Measurements from ENCODE around the gene PRPF39. TPM values are rescaled to one million over a fixed set of nuclear protein-coding genes. Genes with fewer than 3 reads are reported as not detected.
"Not testable (repeated sequence)": the region's sequence is repeated elsewhere in the genome, so short reads cannot be mapped to it uniquely, and the experiment has no call there.

PRPF39 gene
- total RNA-seq, 4 donors from 2014 or later = 39.1 to 243 (median 69.5) TPM

DNA sequence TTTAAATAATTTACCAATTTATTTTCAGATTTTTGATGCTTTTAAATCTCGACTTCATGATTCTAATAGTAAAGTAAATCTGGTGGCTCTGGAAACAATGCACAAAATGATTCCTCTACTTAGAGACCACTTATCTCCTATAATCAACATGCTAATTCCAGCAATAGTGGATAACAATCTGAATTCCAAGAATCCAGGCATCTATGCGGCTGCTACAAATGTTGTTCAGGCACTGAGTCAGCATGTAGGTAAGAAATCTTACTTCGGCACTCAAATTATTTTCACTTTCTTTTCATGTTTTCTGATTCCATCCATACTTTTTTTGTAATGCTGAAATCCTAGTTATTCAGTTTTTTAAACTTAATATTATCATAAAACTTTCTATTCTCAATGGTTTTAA lies 15.5 kb upstream of the PRPF39 start:
- no peaks in the 10 kb centered on the region for H3K27me3 ChIP-seq
- no peak for DNase-seq
- intact Hi-C loops (cut with DNase I; ENCODE audit: low total_unique reads) = no loop called here
- no peaks in the 10 kb centered on the region for H3K9me3 ChIP-seq
- H3K4me3 ChIP-seq = no peak overlapping the region
- H3K4me1 ChIP-seq = no peaks in the 10 kb centered on the region
- TF ChIP-seq, protein P1, sequence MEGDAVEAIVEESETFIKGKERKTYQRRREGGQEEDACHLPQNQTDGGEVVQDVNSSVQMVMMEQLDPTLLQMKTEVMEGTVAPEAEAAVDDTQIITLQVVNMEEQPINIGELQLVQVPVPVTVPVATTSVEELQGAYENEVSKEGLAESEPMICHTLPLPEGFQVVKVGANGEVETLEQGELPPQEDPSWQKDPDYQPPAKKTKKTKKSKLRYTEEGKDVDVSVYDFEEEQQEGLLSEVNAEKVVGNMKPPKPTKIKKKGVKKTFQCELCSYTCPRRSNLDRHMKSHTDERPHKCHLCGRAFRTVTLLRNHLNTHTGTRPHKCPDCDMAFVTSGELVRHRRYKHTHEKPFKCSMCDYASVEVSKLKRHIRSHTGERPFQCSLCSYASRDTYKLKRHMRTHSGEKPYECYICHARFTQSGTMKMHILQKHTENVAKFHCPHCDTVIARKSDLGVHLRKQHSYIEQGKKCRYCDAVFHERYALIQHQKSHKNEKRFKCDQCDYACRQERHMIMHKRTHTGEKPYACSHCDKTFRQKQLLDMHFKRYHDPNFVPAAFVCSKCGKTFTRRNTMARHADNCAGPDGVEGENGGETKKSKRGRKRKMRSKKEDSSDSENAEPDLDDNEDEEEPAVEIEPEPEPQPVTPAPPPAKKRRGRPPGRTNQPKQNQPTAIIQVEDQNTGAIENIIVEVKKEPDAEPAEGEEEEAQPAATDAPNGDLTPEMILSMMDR (IDR thresholded peaks at IDR 0.05) = no peak
- no peak for TF ChIP-seq POLR2A (IDR thresholded peaks at IDR 0.05)
- H3K36me3 ChIP-seq = no peaks in the 10 kb centered on the region
- H3K27ac ChIP-seq = no peak overlapping the region

DNA sequence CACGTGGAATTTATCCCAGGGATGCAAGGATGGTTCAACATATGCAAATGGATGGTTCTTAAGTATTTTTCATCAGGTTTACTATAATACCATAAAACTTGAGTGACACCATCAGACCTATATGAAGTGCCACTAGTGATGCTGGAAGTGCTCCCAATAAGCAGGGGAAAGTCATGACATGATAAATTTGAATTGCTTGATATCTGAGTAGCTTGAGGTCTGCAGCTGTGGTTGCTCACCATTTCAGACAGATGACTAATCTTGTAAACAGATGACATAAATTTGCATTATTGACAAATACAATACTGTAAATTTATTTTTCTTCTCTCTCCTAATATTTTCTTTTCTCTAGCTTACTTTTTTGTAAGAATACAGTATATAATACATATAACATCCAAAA lies 13.7 kb upstream of the PRPF39 start:
- Histone ChIP-seq H3K36me3 (peaks cover 0 to 2% of the 10 kb centered on the region in 2 donors), H3K27me3 (no peaks in the 10 kb centered on the region), H3K9me3 (no peaks in the 10 kb centered on the region), H3K4me1 (no peaks in the 10 kb centered on the region), H3K4me3 (no peak overlapping the region), H3K27ac (no peak overlapping the region)
- DNase-seq = no peak
- intact Hi-C loops (cut with DNase I; ENCODE audit: low total_unique reads) = no loop called here
- no peak for TF ChIP-seq POLR2A (IDR thresholded peaks at IDR 0.05)
- TF ChIP-seq, protein P1 (IDR thresholded peaks at IDR 0.05) = no peak

DNA sequence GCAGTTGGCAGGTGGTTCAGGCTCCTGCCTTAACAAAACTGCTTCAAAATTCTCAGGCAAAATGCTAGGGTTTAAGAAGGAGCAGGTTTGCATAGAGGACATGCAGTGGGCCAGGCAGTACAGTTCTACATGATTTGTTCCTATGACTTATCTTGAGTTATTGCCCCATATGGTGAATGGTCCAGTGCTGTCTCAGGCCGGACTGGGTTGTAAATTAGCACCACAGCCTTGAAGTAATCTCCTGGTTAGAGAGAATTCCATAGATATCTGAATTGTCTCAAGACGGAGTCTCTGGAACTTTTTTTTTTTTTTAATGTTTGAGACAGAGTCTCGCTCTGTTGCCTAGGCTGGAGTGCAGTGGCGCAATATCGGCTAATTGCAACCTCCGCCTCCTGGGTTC lies 11.8 kb upstream of the PRPF39 start:
- Histone ChIP-seq H3K4me1 (no peaks in the 10 kb centered on the region), H3K9me3 (no peaks in the 10 kb centered on the region), H3K4me3 (no peak overlapping the region), H3K36me3 (peaks cover 0 to 2% of the 10 kb centered on the region in 2 donors), H3K27ac (no peak overlapping the region), H3K27me3 (no peaks in the 10 kb centered on the region)
- no peak for DNase-seq
- TF ChIP-seq POLR2A (IDR thresholded peaks at IDR 0.05) = no peak
- TF ChIP-seq, protein P1 (IDR thresholded peaks at IDR 0.05) = no peak
- intact Hi-C loops (cut with DNase I; ENCODE audit: low total_unique reads) = no loop called here

DNA sequence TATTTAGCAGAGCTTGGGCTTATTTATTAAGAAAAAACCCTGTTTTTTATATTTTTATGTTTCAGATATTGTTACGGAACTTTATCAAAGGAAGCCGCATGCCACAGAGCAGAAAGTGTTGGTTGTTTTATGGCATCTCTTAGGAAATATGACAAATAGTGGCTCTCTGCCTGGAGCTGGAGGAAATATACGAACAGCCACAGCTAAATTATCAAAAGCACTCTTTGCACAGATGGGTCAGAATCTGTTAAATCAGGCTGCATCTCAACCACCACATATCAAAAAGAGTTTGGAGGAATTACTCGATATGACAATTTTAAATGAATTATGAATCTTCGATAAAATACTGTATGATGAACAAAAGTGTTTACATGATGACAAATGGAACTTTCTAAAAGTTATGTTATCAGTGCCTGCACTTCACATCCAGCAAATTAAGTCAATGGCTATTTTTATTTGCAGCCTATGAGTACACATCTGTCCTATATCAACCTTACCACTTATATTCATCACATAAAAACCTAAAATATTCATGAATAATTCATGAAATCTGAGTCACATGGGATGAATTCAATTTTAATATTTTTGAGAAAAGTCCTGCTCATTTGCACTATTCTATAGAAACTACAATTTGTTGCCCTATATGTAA lies 10.6 kb upstream of the PRPF39 start:
- DNase-seq = no peak
- Histone ChIP-seq H3K4me1 (no peaks in the 10 kb centered on the region), H3K36me3 (peaks cover 0 to 2% of the 10 kb centered on the region in 2 donors), H3K9me3 (no peaks in the 10 kb centered on the region), H3K27ac (no peak overlapping the region), H3K4me3 (no peak overlapping the region), H3K27me3 (no peaks in the 10 kb centered on the region)
- intact Hi-C loops (cut with DNase I; ENCODE audit: low total_unique reads) = no loop called here
- TF ChIP-seq, protein P1 (IDR thresholded peaks at IDR 0.05) = no peak
- TF ChIP-seq POLR2A (IDR thresholded peaks at IDR 0.05) = no peak

DNA sequence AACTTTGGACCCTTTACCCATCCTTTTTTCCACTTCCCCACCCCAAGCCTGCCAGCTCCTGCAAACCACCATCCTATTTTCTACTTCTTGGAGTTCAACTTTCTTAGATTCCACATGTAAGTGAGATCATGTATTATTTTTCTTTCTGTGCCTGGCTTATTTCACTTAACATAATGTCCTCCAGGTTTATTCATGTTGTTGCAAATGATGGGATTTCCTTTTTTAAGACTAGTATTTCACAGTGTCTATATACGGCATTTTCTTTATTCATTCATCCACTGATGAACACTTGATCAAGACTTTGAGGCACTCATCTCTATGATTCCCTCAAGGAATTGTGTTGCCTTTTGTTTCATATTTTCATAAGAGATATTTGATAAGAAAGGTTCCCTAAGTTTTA lies 5.6 kb upstream of the PRPF39 start:
- intact Hi-C loops (cut with DNase I; ENCODE audit: low total_unique reads) = no loop called here
- no peaks in the 10 kb centered on the region for H3K27me3 ChIP-seq
- DNase-seq = no peak

DNA sequence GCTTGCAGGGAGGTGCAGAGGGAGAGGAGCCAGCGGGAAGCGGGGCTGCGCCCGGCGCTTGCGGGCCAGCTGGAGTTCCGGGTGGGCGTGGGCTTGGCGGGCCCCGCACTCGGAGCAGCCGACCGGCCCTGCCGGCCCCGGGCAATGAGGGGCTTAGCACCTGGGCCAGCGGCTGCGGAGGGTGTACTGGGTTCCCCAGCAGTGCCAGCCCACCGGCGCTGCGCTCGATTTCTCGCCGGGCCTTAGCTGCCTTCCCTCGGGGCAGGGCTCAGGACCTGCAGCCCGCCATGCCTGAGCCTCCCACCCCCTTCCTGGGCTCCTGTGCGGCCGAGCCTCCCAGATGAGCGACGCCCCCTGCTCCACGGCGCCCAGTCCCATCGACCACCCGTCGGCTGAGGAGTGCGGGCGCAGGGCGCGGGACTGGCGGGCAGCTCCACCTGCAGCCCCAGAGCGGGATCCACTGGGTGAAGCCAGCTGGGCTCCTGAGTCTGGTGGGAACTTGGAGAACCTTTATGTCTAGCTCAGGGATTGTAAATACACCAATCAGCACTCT lies 3.4 kb upstream of the PRPF39 start:
- H3K9me3 ChIP-seq; H3K36me3 ChIP-seq; intact Hi-C loops (cut with DNase I; ENCODE audit: low total_unique reads); H3K4me1 ChIP-seq; H3K4me3 ChIP-seq; H3K27ac ChIP-seq; DNase-seq; H3K27me3 ChIP-seq: not testable (repeated sequence)

More for the DNA sequence above, 5.6 kb upstream of the PRPF39 start:
- Histone ChIP-seq H3K36me3 (peaks cover 0 to 2% of the 10 kb centered on the region in 2 donors), H3K27ac (no peak overlapping the region), H3K4me1 (no peaks in the 10 kb centered on the region), H3K9me3 (no peaks in the 10 kb centered on the region), H3K4me3 (no peak overlapping the region)
- TF ChIP-seq POLR2A (IDR thresholded peaks at IDR 0.05) = no peak
- TF ChIP-seq, protein P1 (IDR thresholded peaks at IDR 0.05) = no peak

DNA sequence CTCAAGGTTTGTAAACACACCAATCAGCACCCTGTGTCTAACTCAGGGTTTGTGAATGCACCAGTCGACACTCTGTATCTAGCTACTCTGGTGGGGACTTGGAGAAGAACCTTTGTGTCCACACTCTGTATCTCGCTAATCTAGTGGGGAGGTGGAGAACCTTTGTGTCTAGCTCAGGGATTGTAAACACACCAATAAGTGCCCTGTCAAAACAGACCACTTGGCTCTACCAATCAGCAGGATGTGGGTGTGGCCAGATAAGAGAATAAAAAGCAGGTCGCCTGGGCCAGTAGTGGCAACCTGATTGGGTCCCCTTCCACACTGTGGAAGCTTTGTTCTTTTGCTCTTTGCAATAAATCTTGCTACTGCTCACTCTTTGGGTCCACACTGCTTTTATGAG lies 2.8 kb upstream of the PRPF39 start:
- H3K4me1 ChIP-seq; intact Hi-C loops (cut with DNase I; ENCODE audit: low total_unique reads); DNase-seq: not testable (repeated sequence)

More for the DNA sequence above, 2.8 kb upstream of the PRPF39 start:
- H3K4me3 ChIP-seq, H3K27me3 ChIP-seq, H3K27ac ChIP-seq, H3K36me3 ChIP-seq, H3K9me3 ChIP-seq: not testable (repeated sequence)
